ENCODE results near the gene SNX7. TPM values are rescaled to one million over a fixed set of nuclear protein-coding genes. Genes with fewer than 3 reads are reported as not detected.

Gene SNX7
- total and polyA plus RNA-seq, 2 donors (not counting 1 experiment from before 2014, with no cell fraction given) = 48.6 to 60.9 TPM

DNA sequence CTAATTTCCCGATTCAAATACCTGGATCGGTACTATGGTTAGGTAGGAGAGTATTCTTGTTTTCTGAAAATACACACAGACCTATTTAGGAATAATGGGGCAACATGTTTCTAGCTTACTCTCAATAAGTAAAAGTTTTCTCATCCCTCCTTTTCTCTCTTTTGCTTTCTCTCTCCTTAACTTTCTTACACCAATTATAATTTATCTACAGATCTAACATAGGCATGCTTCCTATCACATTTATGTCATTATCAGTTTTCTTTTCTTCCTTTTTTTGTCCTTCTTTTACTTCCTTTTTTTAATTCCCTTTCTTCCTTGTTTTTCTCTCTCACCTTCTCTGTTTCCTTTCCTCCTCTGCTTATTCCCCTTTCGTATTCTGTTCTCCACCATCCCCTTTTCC, 20.3 kb downstream of the SNX7 start:
- H2AFZ ChIP-seq (ENCODE audit: low read length) = no peak overlapping the region
- H3K9me3 ChIP-seq (ENCODE audit: control insufficient read depth, insufficient read depth, low read depth, low read length) = no peaks in the 10 kb centered on the region
- no peak overlapping the region for H3K9ac ChIP-seq (ENCODE audit: insufficient read depth, low read length)
- TF ChIP-seq, protein P1, sequence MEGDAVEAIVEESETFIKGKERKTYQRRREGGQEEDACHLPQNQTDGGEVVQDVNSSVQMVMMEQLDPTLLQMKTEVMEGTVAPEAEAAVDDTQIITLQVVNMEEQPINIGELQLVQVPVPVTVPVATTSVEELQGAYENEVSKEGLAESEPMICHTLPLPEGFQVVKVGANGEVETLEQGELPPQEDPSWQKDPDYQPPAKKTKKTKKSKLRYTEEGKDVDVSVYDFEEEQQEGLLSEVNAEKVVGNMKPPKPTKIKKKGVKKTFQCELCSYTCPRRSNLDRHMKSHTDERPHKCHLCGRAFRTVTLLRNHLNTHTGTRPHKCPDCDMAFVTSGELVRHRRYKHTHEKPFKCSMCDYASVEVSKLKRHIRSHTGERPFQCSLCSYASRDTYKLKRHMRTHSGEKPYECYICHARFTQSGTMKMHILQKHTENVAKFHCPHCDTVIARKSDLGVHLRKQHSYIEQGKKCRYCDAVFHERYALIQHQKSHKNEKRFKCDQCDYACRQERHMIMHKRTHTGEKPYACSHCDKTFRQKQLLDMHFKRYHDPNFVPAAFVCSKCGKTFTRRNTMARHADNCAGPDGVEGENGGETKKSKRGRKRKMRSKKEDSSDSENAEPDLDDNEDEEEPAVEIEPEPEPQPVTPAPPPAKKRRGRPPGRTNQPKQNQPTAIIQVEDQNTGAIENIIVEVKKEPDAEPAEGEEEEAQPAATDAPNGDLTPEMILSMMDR (conservative IDR thresholded peaks at IDR 0.05 in 1 of 2, IDR thresholded peaks at IDR 0.05 in 1 of 2; ENCODE audit: low read depth in 1 of 2, low read length in 2 of 2) = no peak
- no peak for TF ChIP-seq EZH2 (IDR thresholded peaks at IDR 0.05; ENCODE audit: low read length, missing control alignments)
- no peaks in the 10 kb centered on the region for H3K27me3 ChIP-seq (ENCODE audit: control insufficient read depth, insufficient read depth, low read length)
- no peak overlapping the region for H3K4me3 ChIP-seq (replicated peaks in 1 of 4; ENCODE audit: control extremely low read depth in 1 of 4, insufficient read depth in 1 of 4, low read depth in 3 of 4, low read length in 4 of 4)
- no peaks in the 10 kb centered on the region for H3K79me2 ChIP-seq (ENCODE audit: control insufficient read depth, insufficient read depth, low read length)
- H4K20me1 ChIP-seq (ENCODE audit: control insufficient read depth, extremely low read depth, insufficient read depth, low read length) = no peaks in the 10 kb centered on the region
- no peaks in the 10 kb centered on the region for H3K36me3 ChIP-seq (ENCODE audit: control insufficient read depth, insufficient read depth, low read length)
- no peak for DNase-seq (ENCODE audit: low read depth in 2 of 2)
- H3K27ac ChIP-seq (ENCODE audit: insufficient read depth, low read length) = no peak overlapping the region
- no peak overlapping the region for H3K4me2 ChIP-seq (ENCODE audit: extremely low read depth, insufficient read depth, low read length)
- no peaks in the 10 kb centered on the region for H3K4me1 ChIP-seq (ENCODE audit: control insufficient read depth, extremely low read depth, insufficient read depth, low read length)

DNA sequence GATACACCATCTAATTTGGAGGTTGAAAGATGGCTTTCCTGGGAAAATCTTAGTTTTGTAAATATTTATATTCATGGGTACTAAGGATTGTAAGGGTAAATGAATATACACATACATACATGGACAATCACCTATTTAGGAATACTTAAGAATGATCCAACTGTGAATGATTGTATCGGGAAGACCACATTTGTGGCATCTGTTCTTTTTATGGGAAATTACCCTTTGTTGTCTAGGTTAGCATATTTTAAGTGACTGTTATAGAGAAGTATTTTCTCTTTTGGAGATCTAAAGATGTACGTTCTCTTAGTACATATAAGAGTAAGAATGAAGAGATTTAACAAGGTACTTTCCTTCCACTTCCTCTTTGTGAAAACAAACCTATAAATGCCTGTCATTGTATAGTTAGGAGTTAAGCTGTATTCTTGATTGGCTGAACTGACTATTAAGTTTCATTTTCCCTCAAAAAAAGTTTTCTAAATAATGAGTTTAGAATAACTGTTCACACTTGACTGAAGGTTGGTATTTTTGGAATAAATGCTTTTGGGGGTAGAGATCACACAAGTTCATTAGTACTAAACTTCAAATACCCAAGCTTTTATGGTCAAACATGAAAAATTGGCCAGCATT, 26.7 kb downstream of the SNX7 start:
- Histone ChIP-seq H3K9me3 (ENCODE audit: control insufficient read depth, insufficient read depth, low read depth, low read length) (no peaks in the 10 kb centered on the region), H3K9ac (ENCODE audit: insufficient read depth, low read length) (no peak overlapping the region), H3K27ac (ENCODE audit: insufficient read depth, low read length) (no peak overlapping the region), H3K4me2 (ENCODE audit: extremely low read depth, insufficient read depth, low read length) (no peak overlapping the region), H2AFZ (ENCODE audit: low read length) (no peak overlapping the region), H3K79me2 (ENCODE audit: control insufficient read depth, insufficient read depth, low read length) (no peaks in the 10 kb centered on the region), H4K20me1 (ENCODE audit: control insufficient read depth, extremely low read depth, insufficient read depth, low read length) (no peaks in the 10 kb centered on the region), H3K36me3 (ENCODE audit: control insufficient read depth, insufficient read depth, low read length) (no peaks in the 10 kb centered on the region), H3K4me1 (ENCODE audit: control insufficient read depth, extremely low read depth, insufficient read depth, low read length) (no peaks in the 10 kb centered on the region), H3K4me3 (replicated peaks in 1 of 4; ENCODE audit: control extremely low read depth in 1 of 4, insufficient read depth in 1 of 4, low read depth in 3 of 4, low read length in 4 of 4) (no peak overlapping the region), H3K27me3 (ENCODE audit: control insufficient read depth, insufficient read depth, low read length) (no peaks in the 10 kb centered on the region)
- DNase-seq (ENCODE audit: low read depth in 2 of 2) = no peak
- TF ChIP-seq, protein P1 (conservative IDR thresholded peaks at IDR 0.05 in 1 of 2, IDR thresholded peaks at IDR 0.05 in 1 of 2; ENCODE audit: low read depth in 1 of 2, low read length in 2 of 2) = no peak
- no peak for TF ChIP-seq EZH2 (IDR thresholded peaks at IDR 0.05; ENCODE audit: low read length, missing control alignments)

DNA sequence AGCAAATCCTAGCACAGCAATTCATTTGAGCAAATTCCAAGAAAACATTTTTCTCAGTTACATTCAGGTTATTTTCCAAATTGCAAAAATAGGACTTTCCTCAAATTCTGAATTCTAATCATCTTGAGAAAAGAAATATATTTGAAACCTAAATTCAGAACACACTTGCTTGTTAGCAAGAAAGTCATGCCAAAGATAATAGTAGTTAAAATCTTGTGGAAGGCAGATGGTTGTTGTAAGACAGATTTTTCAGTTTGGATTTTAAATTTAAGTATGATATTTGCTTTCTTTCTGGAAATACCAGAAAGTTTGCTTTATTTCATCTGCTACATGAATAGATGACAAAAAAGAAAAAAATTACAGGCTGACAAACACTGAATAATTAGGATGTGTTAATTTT, 29.1 kb downstream of the SNX7 start:
- H3K36me3 ChIP-seq (ENCODE audit: control insufficient read depth, insufficient read depth, low read length) = no peaks in the 10 kb centered on the region
- no peaks in the 10 kb centered on the region for H3K4me1 ChIP-seq (ENCODE audit: control insufficient read depth, extremely low read depth, insufficient read depth, low read length)

More for the DNA sequence above, 29.1 kb downstream of the SNX7 start:
- Histone ChIP-seq H3K4me3 (replicated peaks in 1 of 4; ENCODE audit: control extremely low read depth in 1 of 4, insufficient read depth in 1 of 4, low read depth in 3 of 4, low read length in 4 of 4) (no peak overlapping the region), H2AFZ (ENCODE audit: low read length) (no peak overlapping the region), H3K9ac (ENCODE audit: insufficient read depth, low read length) (no peak overlapping the region), H4K20me1 (ENCODE audit: control insufficient read depth, extremely low read depth, insufficient read depth, low read length) (no peaks in the 10 kb centered on the region), H3K27me3 (ENCODE audit: control insufficient read depth, insufficient read depth, low read length) (no peaks in the 10 kb centered on the region), H3K4me2 (ENCODE audit: extremely low read depth, insufficient read depth, low read length) (no peak overlapping the region), H3K27ac (ENCODE audit: insufficient read depth, low read length) (no peak overlapping the region), H3K79me2 (ENCODE audit: control insufficient read depth, insufficient read depth, low read length) (no peaks in the 10 kb centered on the region), H3K9me3 (ENCODE audit: control insufficient read depth, insufficient read depth, low read depth, low read length) (no peaks in the 10 kb centered on the region)
- TF ChIP-seq, protein P1 (conservative IDR thresholded peaks at IDR 0.05 in 1 of 2, IDR thresholded peaks at IDR 0.05 in 1 of 2; ENCODE audit: low read depth in 1 of 2, low read length in 2 of 2) = no peak
- no peak for TF ChIP-seq EZH2 (IDR thresholded peaks at IDR 0.05; ENCODE audit: low read length, missing control alignments)
- no peak for DNase-seq (ENCODE audit: low read depth in 2 of 2)
